DOHH2 (cell line): Measurements from ENCODE around the gene PVALEF.
"Not testable (repeated sequence)": the region's sequence is repeated elsewhere in the genome, so short reads cannot be mapped to it uniquely, and the experiment has no call there.

Experiments
- H3F3A ChIP-seq: fragments of 200-600 bp; sonication (generic), shearing (Covaris generic); 2 replicates; pipeline ENCODE4 v1.6.0; 2016; ENCODE audit warnings: antibody characterized with exemption, mild to moderate bottlenecking; ENCODE audit not compliant: control insufficient read depth, insufficient read depth
- H3K27ac ChIP-seq: fragments of 200-600 bp; sonication (generic); 2 replicates; pipeline ENCODE4 v1.5.1; 2014; ENCODE audit warnings: low read depth, mild to moderate bottlenecking, low read length, moderate library complexity
- H3K27me3 ChIP-seq: fragments of 200-600 bp; sonication (generic); 2 replicates; pipeline ENCODE4 v1.6.1; 2014; ENCODE audit warnings: mild to moderate bottlenecking, low read length, mixed read lengths; ENCODE audit not compliant: control insufficient read depth
- H3K36me3 ChIP-seq: fragments of 200-600 bp; sonication (generic); 2 replicates; pipeline ENCODE4 v1.6.1; 2014; ENCODE audit warnings: mild to moderate bottlenecking, low read length, moderate library complexity, mixed read lengths; ENCODE audit not compliant: control insufficient read depth
- H3K4me1 ChIP-seq: fragments of 200-600 bp; sonication (generic); 2 replicates; pipeline ENCODE4 v1.6.1; 2014; ENCODE audit warnings: mild to moderate bottlenecking, low read length, mixed read lengths; ENCODE audit not compliant: control insufficient read depth
- H3K4me2 ChIP-seq: fragments of 200-600 bp; sonication (generic); 2 replicates; pipeline ENCODE4 v1.6.0; 2014; ENCODE audit warnings: mild to moderate bottlenecking, low read length, moderate library complexity
- H3K4me3 ChIP-seq: fragments of 200-600 bp; sonication (generic); 2 replicates; pipeline ENCODE4 v1.5.1; 2014; ENCODE audit warnings: mild to moderate bottlenecking, low read length, mixed read lengths
- H3K79me2 ChIP-seq: fragments of 200-600 bp; sonication (generic); 2 replicates; pipeline ENCODE4 v1.6.1; 2014; ENCODE audit warnings: mild to moderate bottlenecking, low read length, mixed read lengths; ENCODE audit not compliant: control insufficient read depth
- H3K9me2 ChIP-seq: fragments of 200-600 bp; sonication (generic); replicated peaks from 2 replicates; pipeline ENCODE4 v1.6.1; 2014; ENCODE audit warnings: mild to moderate bottlenecking, low read length, mixed read lengths; ENCODE audit not compliant: control insufficient read depth
- H3K9me3 ChIP-seq: fragments of 200-600 bp; sonication (generic); 2 replicates; pipeline ENCODE4 v1.6.1; 2014; ENCODE audit warnings: antibody characterized with exemption, low read length, mixed read lengths; ENCODE audit not compliant: control insufficient read depth, insufficient read depth
- H4K20me1 ChIP-seq: fragments of 200-600 bp; sonication (generic); 2 replicates; pipeline ENCODE4 v1.6.0; 2014; ENCODE audit warnings: low read depth, mild to moderate bottlenecking, antibody characterized with exemption, low read length, moderate library complexity; ENCODE audit not compliant: control insufficient read depth, insufficient read depth
- CTCF ChIP-seq: fragments of 200-600 bp; sonication (generic); IDR thresholded peaks from one replicate; pipeline ENCODE4 v1.5.1; 2014; ENCODE audit warnings: antibody characterized with exemption, mild to moderate bottlenecking, low read depth, low read length; ENCODE audit not compliant: poor library complexity, severe bottlenecking
- EZH2phosphoT487 ChIP-seq: fragments of 200-600 bp; sonication (generic); IDR thresholded peaks from 2 replicates; pipeline ENCODE4 v1.6.1; 2017; ENCODE audit warnings: borderline replicate concordance, mild to moderate bottlenecking, antibody characterized with exemption, low read length, moderate library complexity, mixed read lengths

Gene PVALEF

GRCh38 chr17:81151278-81151677 lies 14.0 kb upstream of the PVALEF start:
- Histone ChIP-seq H4K20me1 (no peaks in the 10 kb centered on the region), H3K36me3 (no peaks in the 10 kb centered on the region), H3K27me3 (no peaks in the 10 kb centered on the region), H3K4me3 (no peak overlapping the region), H3K4me1 (no peaks in the 10 kb centered on the region), H3K9me2 (no peaks in the 10 kb centered on the region), H3K4me2 (no peak overlapping the region), H3K9me3 (no peaks in the 10 kb centered on the region), H3K27ac (no peak overlapping the region), H3K79me2 (no peaks in the 10 kb centered on the region), H3F3A (no peaks in the 10 kb centered on the region)
- TF ChIP-seq CTCF: no peak
- TF ChIP-seq EZH2phosphoT487: no peak

- no peak for TF ChIP-seq CTCF
- TF ChIP-seq EZH2phosphoT487: no peak
- H3K4me1 ChIP-seq: no peaks in the 10 kb centered on the region
- H3K9me2 ChIP-seq: no peaks in the 10 kb centered on the region
- H3K4me3 ChIP-seq: no peak overlapping the region
- H3K36me3 ChIP-seq: no peaks in the 10 kb centered on the region
- no peaks in the 10 kb centered on the region for H3F3A ChIP-seq
- no peaks in the 10 kb centered on the region for H4K20me1 ChIP-seq
- no peaks in the 10 kb centered on the region for H3K9me3 ChIP-seq
- no peak overlapping the region for H3K27ac ChIP-seq
- no peak overlapping the region for H3K4me2 ChIP-seq
- no peaks in the 10 kb centered on the region for H3K79me2 ChIP-seq
- H3K27me3 ChIP-seq: no peaks in the 10 kb centered on the region
Measured at GRCh38 chr17:81152288-81152828, 12.9 kb upstream of the PVALEF start.

GRCh38 chr17:81153340-81153803 lies 11.9 kb upstream of the PVALEF start:
- H4K20me1 ChIP-seq: no peaks in the 10 kb centered on the region
- no peak overlapping the region for H3K27ac ChIP-seq
- H3K79me2 ChIP-seq: no peaks in the 10 kb centered on the region
- no peaks in the 10 kb centered on the region for H3K36me3 ChIP-seq
- H3K4me1 ChIP-seq: no peaks in the 10 kb centered on the region
- no peak overlapping the region for H3K4me2 ChIP-seq
- TF ChIP-seq EZH2phosphoT487: no peak
- TF ChIP-seq CTCF: no peak
- no peaks in the 10 kb centered on the region for H3K27me3 ChIP-seq
- H3K4me3 ChIP-seq: no peak overlapping the region
- no peaks in the 10 kb centered on the region for H3K9me2 ChIP-seq
- no peaks in the 10 kb centered on the region for H3K9me3 ChIP-seq
- H3F3A ChIP-seq: no peaks in the 10 kb centered on the region

GRCh38 chr17:81154016-81154415 lies 11.3 kb upstream of the PVALEF start:
- H3K4me2 ChIP-seq, H3K4me3 ChIP-seq, H3K27me3 ChIP-seq, H3K4me1 ChIP-seq, H3K36me3 ChIP-seq, H3F3A ChIP-seq, H3K9me2 ChIP-seq, H4K20me1 ChIP-seq, H3K27ac ChIP-seq, H3K79me2 ChIP-seq, H3K9me3 ChIP-seq: not testable (repeated sequence)
